Measurements from ENCODE around the gene DSN1.

The DSN1 gene

DNA sequence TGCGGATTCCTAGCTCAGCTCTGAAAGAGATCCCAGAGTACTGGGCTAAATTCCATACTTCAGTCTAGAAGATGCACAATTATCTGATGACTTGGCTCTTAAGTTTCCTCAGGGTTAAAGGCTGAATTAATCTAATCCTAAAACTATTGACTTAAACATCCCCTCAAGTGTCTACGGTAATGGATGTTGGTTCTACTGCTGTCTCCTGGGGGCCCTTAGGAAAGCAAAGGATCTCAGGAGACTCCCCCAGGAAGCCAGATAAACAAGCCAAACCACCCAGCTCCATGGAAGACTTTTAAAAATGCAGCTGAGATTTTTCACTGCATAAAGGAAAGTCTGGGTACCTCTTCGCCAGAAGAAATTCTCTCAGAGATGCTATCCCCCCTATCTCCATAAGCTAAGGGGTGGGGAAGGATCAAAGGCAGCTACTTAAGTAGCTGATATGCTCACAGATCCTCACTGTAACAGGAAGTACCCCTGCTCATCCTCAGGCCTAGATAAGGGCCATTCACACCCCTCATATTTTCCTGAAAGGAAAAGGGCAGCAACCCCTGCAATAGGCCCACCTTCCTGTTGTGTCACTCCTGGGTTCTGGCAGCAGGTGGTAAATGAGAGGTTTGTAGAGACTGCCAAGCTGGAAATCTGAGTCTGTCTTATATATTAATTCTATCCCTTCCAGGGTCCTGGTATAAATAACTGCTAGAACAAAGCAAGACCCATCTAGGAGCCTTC is 36.9 kb downstream of the DSN1 start:
- Histone ChIP-seq H3K9me2 (replicated peaks; ENCODE audit: control insufficient read depth, low read length) (no peaks in the 10 kb centered on the region), H3K9me3 (ENCODE audit: control insufficient read depth, insufficient read depth, low read length) (no peaks in the 10 kb centered on the region), H3K4me2 (ENCODE audit: low read length) (no peak overlapping the region), H3K4me1 (ENCODE audit: control insufficient read depth, low read length) (no peaks in the 10 kb centered on the region), H4K20me1 (ENCODE audit: control insufficient read depth, insufficient read depth, low read depth, low read length) (no peaks in the 10 kb centered on the region), H3K4me3 (ENCODE audit: low read length) (no peak overlapping the region), H3K27me3 (ENCODE audit: control insufficient read depth, low read length) (no peaks in the 10 kb centered on the region), H3K27ac (ENCODE audit: low read depth, low read length) (no peak overlapping the region), H3K79me2 (ENCODE audit: control insufficient read depth, low read length) (no peaks in the 10 kb centered on the region), H3F3A (ENCODE audit: control insufficient read depth, insufficient read depth) (peaks cover 3% of the 10 kb centered on the region; the same call in 1 of the 2 replicates), H3K36me3 (ENCODE audit: control insufficient read depth, low read length) (no peaks in the 10 kb centered on the region)
- TF ChIP-seq, protein P1, sequence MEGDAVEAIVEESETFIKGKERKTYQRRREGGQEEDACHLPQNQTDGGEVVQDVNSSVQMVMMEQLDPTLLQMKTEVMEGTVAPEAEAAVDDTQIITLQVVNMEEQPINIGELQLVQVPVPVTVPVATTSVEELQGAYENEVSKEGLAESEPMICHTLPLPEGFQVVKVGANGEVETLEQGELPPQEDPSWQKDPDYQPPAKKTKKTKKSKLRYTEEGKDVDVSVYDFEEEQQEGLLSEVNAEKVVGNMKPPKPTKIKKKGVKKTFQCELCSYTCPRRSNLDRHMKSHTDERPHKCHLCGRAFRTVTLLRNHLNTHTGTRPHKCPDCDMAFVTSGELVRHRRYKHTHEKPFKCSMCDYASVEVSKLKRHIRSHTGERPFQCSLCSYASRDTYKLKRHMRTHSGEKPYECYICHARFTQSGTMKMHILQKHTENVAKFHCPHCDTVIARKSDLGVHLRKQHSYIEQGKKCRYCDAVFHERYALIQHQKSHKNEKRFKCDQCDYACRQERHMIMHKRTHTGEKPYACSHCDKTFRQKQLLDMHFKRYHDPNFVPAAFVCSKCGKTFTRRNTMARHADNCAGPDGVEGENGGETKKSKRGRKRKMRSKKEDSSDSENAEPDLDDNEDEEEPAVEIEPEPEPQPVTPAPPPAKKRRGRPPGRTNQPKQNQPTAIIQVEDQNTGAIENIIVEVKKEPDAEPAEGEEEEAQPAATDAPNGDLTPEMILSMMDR (IDR thresholded peaks at IDR 0.05; ENCODE audit: low read depth, low read length, poor library complexity, severe bottlenecking), result no peak
- no peak for TF ChIP-seq EZH2phosphoT487 (IDR thresholded peaks at IDR 0.05; ENCODE audit: borderline replicate concordance, low read length)

DNA sequence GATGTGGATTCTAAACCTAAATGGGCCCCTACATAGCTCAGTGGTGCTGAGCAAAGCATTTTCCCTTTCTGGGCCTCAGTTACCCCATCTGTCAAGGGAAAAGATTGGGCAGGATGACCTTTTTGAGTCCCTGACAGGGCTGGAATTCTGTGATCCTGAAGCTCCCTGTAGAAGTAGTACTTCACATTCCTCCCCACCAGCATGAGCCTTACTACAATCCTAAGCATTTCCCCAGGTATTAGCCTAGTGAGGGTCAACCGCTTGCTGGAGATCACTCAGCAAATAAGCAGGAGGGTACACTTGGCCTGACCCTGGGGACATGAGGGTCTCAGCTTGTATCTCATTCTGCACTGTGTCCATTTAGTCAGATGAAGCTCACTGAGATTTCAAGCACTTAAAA is 41.1 kb downstream of the DSN1 start:
- H3F3A ChIP-seq (ENCODE audit: control insufficient read depth, insufficient read depth), result no peaks in the 10 kb centered on the region
- H3K27me3 ChIP-seq (ENCODE audit: control insufficient read depth, low read length), result no peaks in the 10 kb centered on the region
- H3K27ac ChIP-seq (ENCODE audit: low read depth, low read length), result no peak overlapping the region
- TF ChIP-seq, protein P1 (IDR thresholded peaks at IDR 0.05; ENCODE audit: low read depth, low read length, poor library complexity, severe bottlenecking), result no peak
- no peak for TF ChIP-seq EZH2phosphoT487 (IDR thresholded peaks at IDR 0.05; ENCODE audit: borderline replicate concordance, low read length)
- H3K79me2 ChIP-seq (ENCODE audit: control insufficient read depth, low read length), result no peaks in the 10 kb centered on the region
- no peaks in the 10 kb centered on the region for H4K20me1 ChIP-seq (ENCODE audit: control insufficient read depth, insufficient read depth, low read depth, low read length)
- H3K9me2 ChIP-seq (replicated peaks; ENCODE audit: control insufficient read depth, low read length), result no peaks in the 10 kb centered on the region
- H3K36me3 ChIP-seq (ENCODE audit: control insufficient read depth, low read length), result no peaks in the 10 kb centered on the region
- no peaks in the 10 kb centered on the region for H3K4me1 ChIP-seq (ENCODE audit: control insufficient read depth, low read length)
- H3K4me2 ChIP-seq (ENCODE audit: low read length), result no peak overlapping the region
- no peak overlapping the region for H3K4me3 ChIP-seq (ENCODE audit: low read length)
- H3K9me3 ChIP-seq (ENCODE audit: control insufficient read depth, insufficient read depth, low read length), result no peaks in the 10 kb centered on the region

DNA sequence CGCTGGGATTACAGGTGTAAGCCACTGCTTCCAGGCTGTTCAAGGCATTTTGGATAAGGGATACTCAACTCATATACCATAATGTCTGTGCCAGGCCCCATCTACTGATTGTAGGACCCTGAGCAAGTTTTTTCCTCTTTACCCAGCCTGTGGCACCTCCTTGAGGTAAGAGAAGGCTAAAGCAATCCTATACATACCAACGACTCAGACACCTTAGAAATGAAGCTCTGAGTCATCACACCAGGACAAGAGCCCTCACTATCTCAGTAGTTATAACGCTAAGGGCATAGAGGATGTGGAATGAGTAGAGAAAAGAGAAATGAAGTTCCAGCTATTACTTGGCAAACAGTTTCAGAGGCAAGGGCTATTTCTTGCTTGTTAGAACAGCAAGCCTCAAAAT is 44.6 kb downstream of the DSN1 start:
- Histone ChIP-seq H3F3A (ENCODE audit: control insufficient read depth, insufficient read depth) (no peaks in the 10 kb centered on the region), H3K79me2 (ENCODE audit: control insufficient read depth, low read length) (no peaks in the 10 kb centered on the region), H3K27ac (ENCODE audit: low read depth, low read length) (no peak overlapping the region), H3K4me1 (ENCODE audit: control insufficient read depth, low read length) (no peaks in the 10 kb centered on the region), H4K20me1 (ENCODE audit: control insufficient read depth, insufficient read depth, low read depth, low read length) (no peaks in the 10 kb centered on the region), H3K36me3 (ENCODE audit: control insufficient read depth, low read length) (no peaks in the 10 kb centered on the region), H3K27me3 (ENCODE audit: control insufficient read depth, low read length) (no peaks in the 10 kb centered on the region), H3K4me2 (ENCODE audit: low read length) (no peak overlapping the region), H3K9me2 (replicated peaks; ENCODE audit: control insufficient read depth, low read length) (no peaks in the 10 kb centered on the region), H3K4me3 (ENCODE audit: low read length) (no peak overlapping the region), H3K9me3 (ENCODE audit: control insufficient read depth, insufficient read depth, low read length) (no peaks in the 10 kb centered on the region)
- TF ChIP-seq, protein P1 (IDR thresholded peaks at IDR 0.05; ENCODE audit: low read depth, low read length, poor library complexity, severe bottlenecking), result no peak
- TF ChIP-seq EZH2phosphoT487 (IDR thresholded peaks at IDR 0.05; ENCODE audit: borderline replicate concordance, low read length), result no peak

All from DOHH2 (cell line).